Endothelial cell of umbilical vein (primary cell): ENCODE results near the gene RAD52. TPM values are rescaled to one million over a fixed set of nuclear protein-coding genes. Genes with fewer than 3 reads are reported as not detected.

Experiments used
- BruUV-seq: library from RNA; stranded (reverse); fragments of 400-500 nt; replicated peaks from 2 replicates; lab custom pipeline; 2021; lab: Mats Ljungman, UMichigan
- CTCF ChIA-PET: fragments of 300-600, 350-600 bp; sonication (Branson Sonifier 250); formaldehyde crosslinking; loops from one replicate; lab custom pipeline; 2021; ENCODE audit warnings: antibody characterized with exemption, inconsistent platforms; lab: Charles Lee
- POLR2A ChIA-PET: fragments of 300-600, 350-600 bp; sonication (Branson Sonifier 250); formaldehyde crosslinking; loops from one replicate; lab custom pipeline; 2021; ENCODE audit warnings: antibody characterized with exemption, inconsistent platforms; lab: Charles Lee
- DNase-seq: peaks from one replicate; pipeline ENCODE4 v3.0.0-alpha.2; 2011; ENCODE audit warnings: low read depth, low spot score
- FAIRE-seq: peaks from 2 replicates; lab custom pipeline; 2011; peaks lifted over from hg19 to GRCh38; lab: Jason Lieb, UNC
- H2AFZ ChIP-seq: 2 replicates; pipeline ENCODE4 v1.6.0; 2012; ENCODE audit warnings: low read depth, low read length, control low read depth, inconsistent platforms
- H3K27ac ChIP-seq: 2 replicates; pipeline ENCODE4 v1.5.1; 2011; ENCODE audit warnings: low read depth, mild to moderate bottlenecking, control low read depth, low read length, moderate library complexity; ENCODE audit not compliant: insufficient read depth
- H3K27me3 ChIP-seq, 2 experiments: 2 replicates each; pipeline versions ENCODE4 v1.6.0 to v1.6.1; 2011; ENCODE audit warnings: low read length in 2 of 2, mixed read lengths in 1 of 2; ENCODE audit not compliant: control insufficient read depth in 2 of 2, insufficient read depth in 2 of 2
- H3K36me3 ChIP-seq, 2 experiments: 2 replicates in 1 of 2; 3 replicates in 1 of 2; pipeline ENCODE4 v1.5.1; 2011; ENCODE audit warnings: low read length in 2 of 2, mild to moderate bottlenecking in 1 of 2, moderate library complexity in 1 of 2; ENCODE audit not compliant: control insufficient read depth in 2 of 2, insufficient read depth in 2 of 2; ENCODE audit errors: extremely low read depth in 1 of 2
- H3K4me1 ChIP-seq: 3 replicates; pipeline ENCODE4 v1.5.1; 2011; ENCODE audit warnings: mild to moderate bottlenecking, low read length; ENCODE audit not compliant: control insufficient read depth, insufficient read depth; ENCODE audit errors: extremely low read depth
- H3K4me2 ChIP-seq: 2 replicates; pipeline ENCODE4 v1.6.1; 2011; ENCODE audit warnings: low read length, control low read depth, mixed read lengths; ENCODE audit not compliant: insufficient read depth
- H3K4me3 ChIP-seq, 3 experiments: fragments of 200-600 bp in 1 of 3; sonication (generic), shearing (Covaris generic) in 1 of 3; replicated peaks in 1 of 3; 2 replicates each; pipeline ENCODE4 v1.5.1; 2011 to 2016; ENCODE audit warnings: control low read depth in 3 of 3, low read length in 3 of 3, mild to moderate bottlenecking in 2 of 3, inconsistent platforms in 1 of 3, low read depth in 1 of 3, moderate library complexity in 1 of 3; ENCODE audit not compliant: insufficient read depth in 1 of 3
- H3K79me2 ChIP-seq: 2 replicates; pipeline ENCODE4 v1.6.0; 2012; ENCODE audit warnings: low read length, inconsistent platforms; ENCODE audit not compliant: control insufficient read depth, insufficient read depth
- H3K9ac ChIP-seq: replicated peaks from 2 replicates; pipeline ENCODE3; 2011; ENCODE audit warnings: low read length, control low read depth; ENCODE audit not compliant: insufficient read depth; ENCODE audit errors: extremely low read depth
- H3K9me1 ChIP-seq: replicated peaks from 3 replicates; pipeline ENCODE4 v1.6.0; 2011; ENCODE audit warnings: mild to moderate bottlenecking, low read length; ENCODE audit not compliant: control insufficient read depth, insufficient read depth; ENCODE audit errors: extremely low read depth
- H3K9me3 ChIP-seq: replicated peaks from 2 replicates; pipeline ENCODE4 v1.5.1; 2012; ENCODE audit warnings: low read length, inconsistent platforms; ENCODE audit not compliant: control insufficient read depth, insufficient read depth
- H4K20me1 ChIP-seq: replicated peaks from 2 replicates; pipeline ENCODE3; 2011; ENCODE audit warnings: mild to moderate bottlenecking, low read length; ENCODE audit not compliant: control insufficient read depth, insufficient read depth; ENCODE audit errors: extremely low read depth
- CTCF ChIP-seq, 2 donors: IDR thresholded peaks; 1 replicate in 1 of 2; 2 replicates in 1 of 2; pipeline ENCODE4 v1.5.1; 2011; ENCODE audit warnings: low read length in 2 of 2, mild to moderate bottlenecking in 2 of 2, moderate library complexity in 2 of 2, control low read depth in 1 of 2, inconsistent platforms in 1 of 2, low read depth in 1 of 2; ENCODE audit not compliant: insufficient read depth in 1 of 2; ENCODE audit errors: extremely low read depth in 1 of 2
- EZH2 ChIP-seq: IDR thresholded peaks from 2 replicates; pipeline ENCODE4 v1.6.1; 2012; ENCODE audit warnings: borderline replicate concordance, low read depth, mild to moderate bottlenecking, moderate library complexity, low read length, inconsistent platforms; ENCODE audit not compliant: severe bottlenecking
- FOS ChIP-seq: IDR thresholded peaks from 2 replicates; pipeline ENCODE4 v1.6.1; 2011; ENCODE audit warnings: mild to moderate bottlenecking, low read length, moderate library complexity, borderline replicate concordance; ENCODE audit not compliant: insufficient read depth
- GATA2 ChIP-seq: IDR thresholded peaks from 2 replicates; pipeline ENCODE4 v1.7.0; 2011; ENCODE audit warnings: low read depth, mild to moderate bottlenecking, moderate library complexity, mixed read lengths, low read length; ENCODE audit not compliant: insufficient read length, insufficient read depth
- JUN ChIP-seq: IDR thresholded peaks from 2 replicates; pipeline ENCODE4 v1.6.1; 2011; ENCODE audit warnings: borderline replicate concordance, low read depth; ENCODE audit not compliant: insufficient read length, insufficient read depth
- MAX ChIP-seq: IDR thresholded peaks from 2 replicates; pipeline ENCODE4 v1.6.1; 2011; ENCODE audit not compliant: insufficient read depth, insufficient read length
- MYC ChIP-seq: IDR thresholded peaks from one replicate; pipeline ENCODE4 v1.6.1; 2011; ENCODE audit warnings: mild to moderate bottlenecking, low read depth, low read length
- POLR2A ChIP-seq: IDR thresholded peaks from 2 replicates; pipeline ENCODE4 v1.6.1; 2012; ENCODE audit warnings: low read depth, mild to moderate bottlenecking, control low read depth, low read length
- POLR2AphosphoS5 ChIP-seq: IDR thresholded peaks from 2 replicates; pipeline ENCODE4 v1.6.1; 2012; ENCODE audit warnings: low read depth, mild to moderate bottlenecking, control low read depth, low read length, moderate library complexity; ENCODE audit not compliant: insufficient read depth
- dilution Hi-C: fragments of 300-500 bp; cut with MboI; formaldehyde crosslinking; loops from one replicate; pipeline ENCODE4 v1.15.0; 2019; ENCODE audit warnings: low sequenced_read_pairs; ENCODE audit not compliant: extremely low pct_ligation_motif_present
- intact Hi-C: fragments of 100-400 bp; cut with micrococcal nuclease; formaldehyde crosslinking; loops from one replicate; pipeline ENCODE4 v1.10.0; 2022
- polyA plus RNA-seq, 4 experiments: library from polyadenylated mRNA; depleted of rRNA in 3 of 4; stranded (reverse) in 3 of 4; unstranded in 1 of 4; fragments of >200 nt; gene quantifications; 2 replicates each; pipeline versions ENCODE4 v1.2.1 to v1.2.3, GENCODE V29; 2011 to 2012; ENCODE audit warnings: missing spikeins in 1 of 4
- total RNA-seq: library from RNA; stranded (reverse); gene quantifications from 2 replicates; pipeline ENCODE4 v1.2.3, GENCODE V29; 2021

RAD52 gene
- total and polyA plus RNA-seq, 2 donors (not counting 3 experiments of a cell fraction or from before 2014, with no cell fraction given): 9.4 to 16.1 TPM

- no peak for FAIRE-seq
- Histone ChIP-seq H3K79me2 (peaks cover 50% of the 10 kb centered on the region), H3K27me3 (no peaks in the 10 kb centered on the region), H3K27ac (no peak overlapping the region), H2AFZ (no peak overlapping the region), H3K4me1 (peaks cover 6% of the 10 kb centered on the region), H3K9me3 (no peaks in the 10 kb centered on the region), H3K9ac (no peak overlapping the region), H3K4me3 (no peak overlapping the region), H3K9me1 (no peaks in the 10 kb centered on the region), H3K4me2 (no peak overlapping the region), H4K20me1 (no peaks in the 10 kb centered on the region), H3K36me3 (no peaks in the 10 kb centered on the region)
- CTCF ChIA-PET: interaction anchor here (0.6 to 3.5 kb wide), 3 partner anchors 15 to 95 kb away, joined by 3 to 16 read pairs (median 3); no protein-coding TSS in a partner anchor
- DNase-seq: no peak
- no TSS peak for BruUV-seq
- intact Hi-C loops: no loop called here
- POLR2A ChIA-PET: no interaction called here
- TF ChIP-seq EZH2: no peak
- no peak for TF ChIP-seq JUN
- no peak for TF ChIP-seq POLR2AphosphoS5
- TF ChIP-seq POLR2A: no peak
- TF ChIP-seq MAX: no peak
- TF ChIP-seq CTCF (IDR thresholded peaks at IDR 0.05; ENCODE audit: extremely low read depth in 1 of 2, insufficient read depth in 1 of 2, low read depth in 1 of 2, low read length in 2 of 2): no peak
- TF ChIP-seq GATA2: no peak
- TF ChIP-seq MYC: no peak
- no peak for TF ChIP-seq FOS
- dilution Hi-C loops: no loop called here
Observed at GRCh38 chr12:997505-997904, 48.0 kb upstream of the RAD52 start.
